Measurements from ENCODE around the gene SPCS2. TPM values are rescaled to one million over a fixed set of nuclear protein-coding genes. Genes with fewer than 3 reads are reported as not detected.

The SPCS2 gene
- total RNA-seq, 4 donors from 2014 or later = 28.3 to 95.7 (median 61.7) TPM

DNA sequence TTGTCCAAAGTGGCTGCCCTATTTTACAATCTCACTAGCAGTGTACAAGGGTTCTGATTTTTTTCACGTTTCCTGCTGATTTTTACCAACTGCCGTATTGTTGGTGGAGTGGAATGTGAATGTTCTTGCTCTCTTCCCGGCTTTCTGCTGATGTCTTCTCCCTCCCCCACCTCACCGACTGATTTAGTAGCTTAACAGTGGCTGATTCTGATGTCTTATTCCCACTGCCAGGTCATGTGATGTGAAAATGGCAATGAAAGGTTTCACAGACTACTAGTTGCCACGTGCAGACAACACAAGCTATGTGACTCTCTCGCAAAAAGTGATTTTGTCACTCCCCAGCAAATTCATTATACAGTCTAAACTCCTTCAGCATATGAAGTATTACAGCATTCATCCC, 22.4 kb downstream of the SPCS2 start:
- no peak overlapping the region for H3K4me3 ChIP-seq
- H3K27ac ChIP-seq = no peak overlapping the region
- WGBS, 2 donors = 46 to 50% methylated on average over 6 of the region's 6 CpGs
- H3K27me3 ChIP-seq = no peaks in the 10 kb centered on the region
- H3K9me3 ChIP-seq = no peaks in the 10 kb centered on the region
- H3K4me1 ChIP-seq = peaks cover 0 to 10% (median 0%) of the 10 kb centered on the region in 4 donors
- TF ChIP-seq POLR2A (IDR thresholded peaks at IDR 0.05) (no peak), EP300 (IDR thresholded peaks at IDR 0.05) (no peak)
- TF ChIP-seq, protein P1, sequence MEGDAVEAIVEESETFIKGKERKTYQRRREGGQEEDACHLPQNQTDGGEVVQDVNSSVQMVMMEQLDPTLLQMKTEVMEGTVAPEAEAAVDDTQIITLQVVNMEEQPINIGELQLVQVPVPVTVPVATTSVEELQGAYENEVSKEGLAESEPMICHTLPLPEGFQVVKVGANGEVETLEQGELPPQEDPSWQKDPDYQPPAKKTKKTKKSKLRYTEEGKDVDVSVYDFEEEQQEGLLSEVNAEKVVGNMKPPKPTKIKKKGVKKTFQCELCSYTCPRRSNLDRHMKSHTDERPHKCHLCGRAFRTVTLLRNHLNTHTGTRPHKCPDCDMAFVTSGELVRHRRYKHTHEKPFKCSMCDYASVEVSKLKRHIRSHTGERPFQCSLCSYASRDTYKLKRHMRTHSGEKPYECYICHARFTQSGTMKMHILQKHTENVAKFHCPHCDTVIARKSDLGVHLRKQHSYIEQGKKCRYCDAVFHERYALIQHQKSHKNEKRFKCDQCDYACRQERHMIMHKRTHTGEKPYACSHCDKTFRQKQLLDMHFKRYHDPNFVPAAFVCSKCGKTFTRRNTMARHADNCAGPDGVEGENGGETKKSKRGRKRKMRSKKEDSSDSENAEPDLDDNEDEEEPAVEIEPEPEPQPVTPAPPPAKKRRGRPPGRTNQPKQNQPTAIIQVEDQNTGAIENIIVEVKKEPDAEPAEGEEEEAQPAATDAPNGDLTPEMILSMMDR (IDR thresholded peaks at IDR 0.05) = no peak
- peaks cover 0 to 90% (median 10%) of the 10 kb centered on the region in 3 donors for H3K36me3 ChIP-seq
- DNase-seq (ENCODE audit: low spot score in 2 of 2) = no peak

DNA sequence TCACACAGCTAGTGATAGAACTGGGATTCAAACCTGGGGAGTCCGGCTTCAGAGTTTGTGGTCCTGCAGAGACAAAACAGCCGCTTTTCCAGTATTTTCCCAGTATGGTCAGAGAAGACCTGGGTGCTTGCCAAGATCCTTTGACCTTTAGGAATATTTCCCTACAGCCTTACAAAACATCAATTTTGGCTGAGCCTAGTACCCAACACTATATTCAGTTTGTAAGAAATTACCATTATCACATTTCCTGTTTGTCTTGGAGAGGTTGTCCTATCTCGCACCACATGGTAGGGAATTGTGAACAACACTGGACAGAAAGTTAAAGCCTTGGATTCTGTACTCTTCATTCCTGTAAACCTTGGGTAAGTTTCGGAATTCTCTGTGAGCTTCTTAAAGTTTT, 29.0 kb downstream of the SPCS2 start:
- 62 to 74% methylated on average over 4 of the region's 4 CpGs for WGBS, 2 donors

DNA sequence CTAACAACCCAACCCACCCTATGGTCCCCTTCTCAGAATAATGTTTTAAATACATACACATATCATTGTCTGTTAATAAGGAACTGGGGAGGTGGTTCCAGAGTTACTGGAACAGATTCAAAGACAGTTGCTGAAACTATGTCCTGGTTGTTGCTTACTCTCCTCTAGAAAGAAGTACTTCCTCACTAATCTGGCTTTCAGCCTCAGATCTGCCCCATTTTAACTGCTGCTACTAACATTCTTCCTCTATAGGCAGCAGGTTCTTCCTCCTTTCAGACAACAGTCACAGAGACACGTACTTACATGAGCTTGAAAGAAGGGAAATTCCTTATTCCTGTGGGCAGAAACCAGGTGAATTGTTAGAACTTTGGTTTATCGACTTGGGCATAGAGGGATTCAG, 31.6 kb downstream of the SPCS2 start:
- no peaks in the 10 kb centered on the region for H3K27me3 ChIP-seq
- DNase-seq (ENCODE audit: low spot score in 2 of 2) = no peak
- H3K4me3 ChIP-seq = no peak overlapping the region
- H3K27ac ChIP-seq = no peak overlapping the region
- WGBS, 2 donors = 85 to 86% methylated on average over 2 of the region's 2 CpGs
- TF ChIP-seq, protein P1 (IDR thresholded peaks at IDR 0.05) = no peak
- TF ChIP-seq EP300 (IDR thresholded peaks at IDR 0.05) (no peak), POLR2A (IDR thresholded peaks at IDR 0.05) (no peak)
- H3K4me1 ChIP-seq = peaks cover 0 to 5% (median 0%) of the 10 kb centered on the region in 4 donors
- no peaks in the 10 kb centered on the region for H3K9me3 ChIP-seq
- H3K36me3 ChIP-seq = peaks cover 0 to 50% (median 0%) of the 10 kb centered on the region in 3 donors

More for the DNA sequence above, 29.0 kb downstream of the SPCS2 start:
- no peaks in the 10 kb centered on the region for H3K27me3 ChIP-seq
- DNase-seq (ENCODE audit: low spot score in 2 of 2) = no peak
- peaks cover 0 to 73% (median 0%) of the 10 kb centered on the region in 3 donors for H3K36me3 ChIP-seq
- H3K4me3 ChIP-seq = no peak overlapping the region
- H3K27ac ChIP-seq = no peak overlapping the region
- H3K4me1 ChIP-seq = peaks cover 0 to 5% (median 0%) of the 10 kb centered on the region in 4 donors
- TF ChIP-seq POLR2A (IDR thresholded peaks at IDR 0.05) (no peak), EP300 (IDR thresholded peaks at IDR 0.05) (no peak)
- no peaks in the 10 kb centered on the region for H3K9me3 ChIP-seq

DNA sequence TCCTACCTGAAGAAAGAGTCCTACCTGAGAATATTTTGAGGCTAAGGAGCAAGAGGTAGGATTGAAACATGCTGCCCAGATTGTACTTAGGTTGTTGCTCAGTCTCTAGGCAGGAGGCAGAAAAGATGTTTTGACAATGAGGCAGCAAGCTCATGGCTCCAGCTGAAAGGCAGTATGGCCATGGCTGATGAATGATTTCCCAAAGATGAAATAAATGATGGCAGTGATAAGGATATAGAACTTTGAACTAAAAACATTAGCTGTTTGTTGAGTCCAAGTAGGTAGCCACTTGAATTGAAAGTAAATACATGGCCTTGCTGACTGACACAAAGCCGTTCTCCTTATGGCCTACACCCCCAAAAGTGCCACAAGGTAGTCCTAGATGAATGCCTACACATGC, 32.8 kb downstream of the SPCS2 start:
- Histone ChIP-seq H3K4me3 (no peak overlapping the region), H3K27ac (no peak overlapping the region), H3K27me3 (no peaks in the 10 kb centered on the region), H3K36me3 (peaks cover 0 to 40% (median 0%) of the 10 kb centered on the region in 3 donors), H3K4me1 (peaks cover 0 to 5% (median 0%) of the 10 kb centered on the region in 4 donors), H3K9me3 (no peaks in the 10 kb centered on the region)
- WGBS, 2 donors = 96 to 100% methylated on average over 1 of the region's 1 CpG
- TF ChIP-seq EP300 (IDR thresholded peaks at IDR 0.05) (no peak), POLR2A (IDR thresholded peaks at IDR 0.05) (no peak)
- TF ChIP-seq, protein P1 (IDR thresholded peaks at IDR 0.05) = no peak
- DNase-seq (ENCODE audit: low spot score in 2 of 2) = no peak

DNA sequence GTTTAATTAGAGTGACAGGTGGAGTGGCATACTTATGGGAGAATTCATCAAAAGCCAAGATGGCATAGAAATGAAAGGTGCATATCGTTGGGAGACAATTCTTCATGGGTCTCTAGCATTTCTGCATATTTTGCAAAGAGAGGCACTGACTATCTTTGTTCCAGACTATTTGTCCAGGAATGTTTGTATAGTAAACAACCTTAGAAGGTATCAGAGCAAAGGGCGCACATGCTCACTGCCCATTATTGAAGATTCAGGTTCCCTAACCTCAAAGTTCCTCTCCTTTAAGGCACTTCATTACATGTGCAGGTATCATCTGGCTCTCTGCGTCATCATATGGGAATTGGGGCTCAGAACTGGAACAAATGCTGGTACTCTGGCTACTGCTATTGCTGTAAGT, 35.0 kb downstream of the SPCS2 start:
- Histone ChIP-seq H3K4me3 (no peak overlapping the region), H3K36me3 (peaks cover 0 to 26% (median 0%) of the 10 kb centered on the region in 3 donors), H3K27ac (no peak overlapping the region), H3K27me3 (no peaks in the 10 kb centered on the region), H3K4me1 (peaks cover 0 to 4% (median 2%) of the 10 kb centered on the region in 4 donors), H3K9me3 (no peaks in the 10 kb centered on the region)
- no peak for DNase-seq (ENCODE audit: low spot score in 2 of 2)
- 91 to 94% methylated on average over 3 of the region's 3 CpGs for WGBS, 2 donors
- TF ChIP-seq POLR2A (IDR thresholded peaks at IDR 0.05) = no peak
- TF ChIP-seq EP300 (IDR thresholded peaks at IDR 0.05) = no peak
- TF ChIP-seq, protein P1 (IDR thresholded peaks at IDR 0.05) = no peak

Measured in tibial nerve (tissue), 4 donors.